NCI-H1930 (cell line): ENCODE measurements around the gene TBC1D12.
"Not testable (repeated sequence)": the region's sequence is repeated elsewhere in the genome, so short reads cannot be mapped to it uniquely, and the experiment has no call there.

Experiments
- DNase-seq, 2 experiments: peaks; one replicate each; lab custom pipeline; 2025; lab: John Stamatoyannopoulos, UW

Gene TBC1D12

DNA sequence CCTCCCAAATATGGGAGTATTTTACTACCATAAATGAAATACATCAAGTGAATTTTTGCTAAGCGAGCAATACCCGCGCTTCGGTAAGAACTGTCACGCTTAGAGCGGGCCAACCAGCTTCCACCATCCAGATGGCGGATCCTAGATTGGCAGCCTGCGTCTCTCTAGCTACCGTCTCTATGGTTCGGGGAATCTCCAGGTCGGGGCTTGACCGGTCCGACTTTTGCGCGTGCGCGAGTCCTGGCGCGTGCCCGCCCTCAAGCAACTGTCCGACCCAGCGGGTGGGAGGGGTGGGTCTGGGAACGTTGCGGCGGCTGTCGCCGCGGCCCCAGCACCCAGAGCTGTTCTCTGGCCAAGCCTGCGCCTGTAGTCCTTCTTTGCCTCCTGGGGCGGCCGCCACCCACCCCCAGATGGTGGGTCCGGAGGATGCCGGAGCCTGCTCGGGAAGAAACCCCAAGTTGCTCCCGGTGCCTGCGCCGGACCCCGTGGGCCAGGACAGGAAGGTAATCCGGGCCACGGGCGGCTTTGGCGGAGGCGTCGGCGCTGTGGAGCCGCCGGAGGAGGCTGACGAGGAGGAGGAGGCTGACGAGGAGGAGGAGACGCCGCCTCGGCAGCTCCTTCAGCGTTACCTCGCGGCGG lies at the start of gene TBC1D12:
TSS of gene TBC1D12 (plus strand) at position 338 of the 639 bp plus-strand sequence. CDS start at position 411, 73 bp downstream.
- peak; percentile 80 to 90 for DNase-seq

DNA sequence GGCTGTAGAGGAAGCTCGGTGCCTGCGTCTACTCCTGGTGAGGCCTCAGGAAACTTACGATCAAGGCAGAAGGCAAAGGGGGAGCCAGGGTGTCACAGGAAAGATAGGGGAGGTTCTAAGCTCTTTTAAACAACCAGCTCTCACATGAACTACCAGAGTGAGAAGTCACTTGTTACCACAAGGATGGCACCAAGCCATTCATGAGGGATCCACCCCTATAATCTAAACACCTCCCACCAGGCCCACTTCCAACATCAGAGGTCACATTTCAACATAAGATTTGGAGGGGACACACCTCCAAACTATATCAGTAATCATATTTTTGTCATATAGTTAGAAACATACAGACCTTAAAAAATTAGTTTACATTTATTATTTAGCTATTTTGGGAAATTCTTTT lies 49.0 kb upstream of the TBC1D12 start:
- DNase-seq = no peak

GRCh38 chr10:94355841-94356240 lies 46.5 kb upstream of the TBC1D12 start:
- no peak for DNase-seq

DNA sequence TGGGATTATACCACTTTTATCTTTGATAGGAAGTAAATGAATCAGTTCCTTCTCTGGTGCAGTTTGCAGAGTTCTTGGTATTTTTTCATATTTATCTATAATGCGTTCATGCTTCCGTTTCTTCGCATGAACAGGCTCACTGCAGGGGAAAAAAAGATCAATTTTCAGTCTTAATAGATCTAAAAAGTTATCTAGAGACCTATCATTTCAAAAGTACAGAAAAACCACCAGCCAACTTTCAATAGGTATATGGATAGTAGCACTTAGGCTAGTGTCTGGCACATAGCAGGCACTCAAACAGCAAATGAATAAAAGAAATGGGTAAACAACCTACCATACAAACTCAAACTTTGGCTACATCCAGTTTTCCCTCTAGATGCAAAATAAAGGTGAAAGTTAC lies 45.1 kb upstream of the TBC1D12 start:
- DNase-seq = no peak

DNA sequence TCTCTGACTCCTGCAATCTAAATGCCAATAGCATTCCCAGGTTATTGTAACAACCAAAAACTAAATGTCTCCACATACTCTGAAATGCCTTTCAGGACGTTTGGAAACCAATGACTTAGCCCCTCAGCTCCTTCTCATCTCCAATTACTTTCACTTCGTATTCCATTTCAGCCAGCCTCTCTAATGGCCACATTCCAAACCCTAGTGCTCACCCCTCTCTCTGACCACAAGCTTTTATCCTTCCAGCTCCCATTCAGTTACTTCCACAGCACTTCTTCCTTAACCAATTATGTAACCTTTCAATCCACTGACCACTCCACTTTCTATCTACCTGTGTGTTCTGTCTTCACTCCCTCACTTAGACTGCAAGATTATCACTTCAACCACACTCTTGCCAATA lies 43.9 kb upstream of the TBC1D12 start:
- DNase-seq = no peak

GRCh38 chr10:94361171-94361794 lies 41.1 kb upstream of the TBC1D12 start:
- DNase-seq = no peak

- DNase-seq = peak; percentile 82 to 84
These were observed 39.7 kb upstream of the TBC1D12 start, which contains the start of gene NOC3L for GRCh38 chr10:94362360-94363250. Gene NOC3L, minus strand, starts transcription at chr10:94362939. Its CDS starts 101 bp downstream, at chr10:94362838.

- DNase-seq = no peak
These were observed 39.1 kb upstream of the TBC1D12 start for GRCh38 chr10:94363251-94363565.

- DNase-seq = no peak
These were observed 37.9 kb upstream of the TBC1D12 start for GRCh38 chr10:94364482-94364881.

DNA sequence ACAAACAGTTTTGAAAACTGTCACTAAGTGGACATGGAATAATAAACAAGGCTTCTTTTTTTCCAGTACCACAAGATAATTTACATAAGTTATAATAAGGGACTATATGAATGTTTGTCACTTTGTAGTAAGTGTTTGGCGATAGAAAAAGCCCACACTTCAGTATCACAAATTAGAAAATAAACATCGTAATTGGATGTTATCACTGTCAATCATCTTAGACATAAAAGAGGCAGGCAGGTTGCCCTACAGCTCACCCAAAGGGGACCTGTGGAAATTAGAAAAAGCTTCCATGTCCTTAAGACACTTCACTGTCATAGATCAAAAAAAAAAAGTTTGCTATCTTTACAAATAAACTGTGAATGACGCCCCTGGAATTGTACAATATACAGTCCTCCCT lies 36.0 kb upstream of the TBC1D12 start:
- DNase-seq = no peak

- no peak for DNase-seq
These were observed 31.8 kb upstream of the TBC1D12 start for GRCh38 chr10:94370501-94370900.

- no peak for DNase-seq
These were observed 27.0 kb upstream of the TBC1D12 start for GRCh38 chr10:94375374-94375773.

- no peak for DNase-seq
These were observed 25.5 kb upstream of the TBC1D12 start for GRCh38 chr10:94376865-94377264.

DNA sequence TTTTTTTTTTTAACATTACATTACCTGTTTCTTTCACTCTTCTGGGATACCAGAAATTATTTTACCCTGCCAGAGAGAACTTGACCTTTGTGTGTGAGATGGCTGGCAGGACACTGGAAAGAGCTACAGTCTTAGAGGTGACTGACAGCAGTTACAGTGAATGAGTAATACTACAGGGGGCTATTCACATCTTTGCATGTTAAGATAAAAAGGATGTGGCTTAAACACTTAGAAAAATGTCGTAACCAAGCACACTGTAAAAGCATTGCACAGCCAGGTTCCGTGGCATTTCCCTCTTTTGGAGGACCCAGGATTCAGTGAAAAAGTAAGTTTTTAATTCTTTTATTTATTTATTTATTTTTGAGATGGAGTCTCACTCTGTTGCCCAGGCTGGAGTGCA lies 18.8 kb upstream of the TBC1D12 start:
- no peak for DNase-seq

DNA sequence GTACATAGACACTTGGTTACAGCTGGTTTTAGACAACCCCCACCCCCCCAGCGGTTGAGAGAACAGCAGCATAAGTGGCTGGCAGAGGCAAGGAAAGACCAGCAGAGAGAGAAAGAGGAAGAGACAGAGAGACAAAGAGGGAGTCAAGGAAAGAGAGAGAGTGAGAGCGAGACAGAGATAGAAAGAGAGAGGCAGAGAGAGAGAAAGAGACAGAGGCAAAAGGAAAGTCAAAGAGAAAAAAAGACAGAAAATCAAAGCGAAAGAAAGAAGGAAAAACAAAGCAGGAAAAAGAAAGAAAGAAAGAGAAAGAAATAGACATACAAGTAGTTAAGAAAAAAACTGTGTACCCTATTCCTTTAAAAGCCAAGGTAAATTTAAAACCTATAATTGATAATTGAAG lies 16.6 kb upstream of the TBC1D12 start:
- not testable (repeated sequence) for DNase-seq

DNA sequence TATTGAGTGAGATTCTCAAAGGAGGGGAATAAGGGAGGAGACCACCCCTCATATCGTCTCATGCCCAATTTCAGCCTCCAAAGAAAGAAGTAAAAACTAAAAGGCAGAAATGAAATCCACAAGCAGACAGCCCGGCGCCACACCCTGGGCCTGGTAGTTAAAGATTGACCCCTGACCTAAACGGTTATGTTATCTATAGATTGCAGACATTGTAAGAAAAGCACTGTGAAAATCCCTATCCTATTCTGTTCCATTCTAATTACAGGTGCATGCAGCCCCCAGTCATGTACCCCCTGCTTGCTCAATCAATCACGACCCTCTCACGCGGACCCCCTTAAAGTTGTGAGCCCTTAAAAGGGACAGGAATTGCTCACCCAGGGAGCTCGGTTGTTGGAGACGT lies 10.2 kb upstream of the TBC1D12 start:
- not testable (repeated sequence) for DNase-seq

GRCh38 chr10:94397549-94398370 lies 4.6 kb upstream of the TBC1D12 start:
- DNase-seq = no peak

GRCh38 chr10:94398762-94399161 lies 3.6 kb upstream of the TBC1D12 start:
- no peak for DNase-seq

DNA sequence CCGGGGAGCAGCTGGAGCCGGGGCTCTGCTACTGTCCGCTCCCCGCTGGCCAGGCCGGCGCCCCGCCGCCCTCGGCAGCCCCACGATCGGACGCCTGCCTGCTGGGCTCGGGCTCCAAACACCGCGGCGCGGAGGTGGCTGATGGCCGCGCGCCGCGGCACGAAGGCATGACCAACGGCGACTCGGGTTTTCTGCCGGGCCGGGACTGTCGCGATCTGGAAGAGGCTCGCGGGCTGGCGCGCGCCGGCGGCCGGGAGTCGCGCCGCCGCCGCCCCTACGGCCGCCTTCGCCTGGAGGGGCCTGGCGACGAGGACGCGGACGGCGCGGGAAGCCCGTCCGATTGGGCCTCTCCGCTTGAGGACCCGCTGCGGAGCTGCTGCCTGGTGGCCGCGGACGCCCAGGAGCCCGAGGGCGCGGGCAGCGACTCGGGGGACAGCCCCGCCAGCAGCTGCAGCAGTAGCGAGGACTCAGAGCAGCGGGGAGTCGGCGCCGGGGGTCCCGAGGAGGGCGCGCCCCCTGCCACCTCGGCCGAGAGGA lies 570 bp downstream of the TBC1D12 start:
- DNase-seq = no peak

GRCh38 chr10:94403380-94404213 lies 1.3 kb downstream of the TBC1D12 start:
- no peak for DNase-seq

DNA sequence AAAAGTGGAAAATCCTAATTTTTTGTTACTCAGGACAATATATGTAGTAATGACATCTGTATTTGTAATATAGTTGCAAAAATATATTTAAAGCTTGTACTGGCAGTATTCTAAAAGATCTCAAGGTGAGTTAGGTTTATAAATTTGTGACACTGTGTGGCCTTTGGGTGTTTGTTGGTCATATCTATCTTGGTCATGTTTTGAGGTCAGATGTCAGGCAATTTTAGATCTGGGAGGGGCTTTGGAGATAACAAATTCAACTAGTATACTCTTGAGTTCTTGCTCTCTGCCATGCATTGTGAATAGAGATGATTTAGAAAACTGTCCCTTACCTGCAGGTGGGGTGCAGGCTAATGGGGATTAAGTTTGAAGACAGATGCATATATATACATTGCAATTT lies 3.1 kb downstream of the TBC1D12 start:
- DNase-seq = no peak
